ENCODE data around the gene FADS1.

- TF ChIP-seq, protein P1, sequence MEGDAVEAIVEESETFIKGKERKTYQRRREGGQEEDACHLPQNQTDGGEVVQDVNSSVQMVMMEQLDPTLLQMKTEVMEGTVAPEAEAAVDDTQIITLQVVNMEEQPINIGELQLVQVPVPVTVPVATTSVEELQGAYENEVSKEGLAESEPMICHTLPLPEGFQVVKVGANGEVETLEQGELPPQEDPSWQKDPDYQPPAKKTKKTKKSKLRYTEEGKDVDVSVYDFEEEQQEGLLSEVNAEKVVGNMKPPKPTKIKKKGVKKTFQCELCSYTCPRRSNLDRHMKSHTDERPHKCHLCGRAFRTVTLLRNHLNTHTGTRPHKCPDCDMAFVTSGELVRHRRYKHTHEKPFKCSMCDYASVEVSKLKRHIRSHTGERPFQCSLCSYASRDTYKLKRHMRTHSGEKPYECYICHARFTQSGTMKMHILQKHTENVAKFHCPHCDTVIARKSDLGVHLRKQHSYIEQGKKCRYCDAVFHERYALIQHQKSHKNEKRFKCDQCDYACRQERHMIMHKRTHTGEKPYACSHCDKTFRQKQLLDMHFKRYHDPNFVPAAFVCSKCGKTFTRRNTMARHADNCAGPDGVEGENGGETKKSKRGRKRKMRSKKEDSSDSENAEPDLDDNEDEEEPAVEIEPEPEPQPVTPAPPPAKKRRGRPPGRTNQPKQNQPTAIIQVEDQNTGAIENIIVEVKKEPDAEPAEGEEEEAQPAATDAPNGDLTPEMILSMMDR (IDR thresholded peaks at IDR 0.05 in 4 of 5, conservative IDR thresholded peaks at IDR 0.05 in 1 of 5): no peak
- TF ChIP-seq POLR2A (IDR thresholded peaks at IDR 0.05): no peak
Observed at GRCh38 chr11:61832754-61833153, 16.0 kb upstream of the FADS1 start.

All from gastrocnemius medialis (tissue), 4 donors.